Activated naive CD8-positive, alpha-beta T cell treated with anti-CD3 and anti-CD28 coated beads, Interleukin-2, amount 50 U/mL, for 24 hours (primary cell): ENCODE results near the gene KRTAP10-7.
"Not testable (repeated sequence)": the region's sequence is repeated elsewhere in the genome, so short reads cannot be mapped to it uniquely, and the experiment has no call there.

ENCODE experiments used
- ATAC-seq: fragments of 150-1000 bp; cut with Tn5 transposase; one replicate; pipeline ENCODE4 v1.10.0; 2021
- DNase-seq: peaks from one replicate; pipeline ENCODE4 v3.0.0; 2021
- H3K27ac Mint-ChIP-seq: one replicate; pipeline ENCODE4 v1.8.0; 2021; ENCODE audit warnings: mild to moderate bottlenecking, mixed read lengths
- H3K27me3 Mint-ChIP-seq: one replicate; pipeline ENCODE4 v1.8.0; 2021; ENCODE audit warnings: mixed read lengths
- H3K36me3 Mint-ChIP-seq: one replicate; pipeline ENCODE4 v1.8.0; 2021; ENCODE audit warnings: low read depth, mixed read lengths
- H3K4me1 Mint-ChIP-seq: one replicate; pipeline ENCODE4 v1.8.0; 2021; ENCODE audit warnings: mixed read lengths
- H3K4me3 Mint-ChIP-seq: one replicate; pipeline ENCODE4 v1.8.0; 2021; ENCODE audit warnings: mild to moderate bottlenecking, moderate library complexity, mixed read lengths
- H3K9me3 Mint-ChIP-seq: one replicate; pipeline ENCODE4 v1.8.0; 2021; ENCODE audit warnings: mixed read lengths

The KRTAP10-7 gene, protein sequence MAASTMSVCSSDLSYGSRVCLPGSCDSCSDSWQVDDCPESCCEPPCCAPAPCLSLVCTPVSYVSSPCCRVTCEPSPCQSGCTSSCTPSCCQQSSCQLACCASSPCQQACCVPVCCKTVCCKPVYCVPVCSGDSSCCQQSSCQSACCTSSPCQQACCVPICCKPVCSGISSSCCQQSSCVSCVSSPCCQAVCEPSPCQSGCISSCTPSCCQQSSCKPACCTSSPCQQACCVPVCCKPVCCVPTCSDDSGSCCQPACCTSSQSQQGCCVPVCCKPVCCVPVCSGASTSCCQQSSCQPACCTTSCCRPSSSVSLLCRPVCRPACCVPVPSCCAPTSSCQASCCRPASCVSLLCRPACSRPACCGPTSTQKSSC

DNA sequence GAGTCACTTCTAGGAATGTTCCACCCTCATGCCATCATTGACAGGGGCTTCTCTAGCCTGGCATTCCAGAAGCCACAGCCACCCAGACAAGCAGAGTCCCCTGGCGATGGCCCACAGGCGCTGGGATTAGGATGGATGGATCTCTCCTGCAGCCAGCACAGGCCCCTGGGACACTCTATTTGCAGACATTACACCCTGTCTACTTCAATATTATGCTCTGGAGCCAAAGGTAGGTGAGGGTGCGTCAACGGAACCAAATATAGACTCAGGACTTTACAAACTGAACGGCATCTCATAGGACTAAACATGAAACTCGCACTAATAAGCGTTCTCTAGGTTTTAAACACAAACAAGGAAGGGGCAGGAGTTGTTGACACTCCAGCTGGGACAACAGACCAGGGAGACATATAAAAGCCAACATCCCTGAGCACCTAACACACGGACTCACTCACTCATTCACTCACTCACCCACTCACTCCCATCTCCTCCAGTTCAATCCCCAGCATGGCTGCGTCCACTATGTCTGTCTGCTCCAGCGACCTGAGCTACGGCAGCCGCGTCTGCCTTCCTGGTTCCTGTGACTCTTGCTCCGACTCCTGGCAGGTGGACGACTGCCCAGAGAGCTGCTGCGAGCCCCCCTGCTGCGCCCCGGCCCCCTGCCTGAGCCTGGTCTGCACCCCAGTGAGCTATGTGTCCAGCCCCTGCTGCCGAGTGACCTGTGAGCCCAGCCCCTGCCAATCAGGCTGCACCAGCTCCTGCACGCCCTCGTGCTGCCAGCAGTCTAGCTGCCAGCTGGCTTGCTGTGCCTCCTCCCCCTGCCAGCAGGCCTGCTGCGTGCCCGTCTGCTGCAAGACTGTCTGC, at the start of gene KRTAP10-7:
Gene KRTAP10-7, plus strand, starts transcription at position 480 of the 861 bp plus-strand sequence. Its CDS starts 25 bp downstream, at position 505.
- peaks cover 13% of the 10 kb centered on the region for H3K9me3 Mint-ChIP-seq
- not testable (repeated sequence) for H3K36me3 Mint-ChIP-seq, ATAC-seq, H3K27ac Mint-ChIP-seq, H3K27me3 Mint-ChIP-seq, H3K4me3 Mint-ChIP-seq, H3K4me1 Mint-ChIP-seq, DNase-seq

DNA sequence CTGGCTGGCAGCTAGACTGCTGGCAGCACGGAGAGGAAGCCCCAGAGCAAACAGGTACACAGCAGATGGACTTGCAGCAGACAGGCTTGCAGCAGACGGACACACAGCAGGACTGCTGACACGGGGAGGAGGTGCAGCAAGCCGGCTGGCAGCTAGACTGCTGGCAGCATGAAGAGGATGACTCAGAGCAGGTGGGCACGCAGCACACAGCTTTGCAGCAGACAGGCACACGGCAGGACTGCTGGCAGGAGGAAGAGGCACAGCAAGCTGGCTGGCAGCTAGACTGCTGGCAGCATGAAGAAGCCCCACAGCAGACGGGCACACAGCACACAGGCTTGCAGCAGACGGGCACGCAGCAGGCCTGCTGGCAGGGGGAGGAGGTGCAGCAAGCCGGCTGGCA, 49.6 kb upstream of the KRTAP10-7 start:
- ATAC-seq: no peak
- Mint-ChIP-seq H3K4me3 (no peak overlapping the region), H3K27me3 (peaks cover 5% of the 10 kb centered on the region), H3K27ac (no peak overlapping the region), H3K4me1 (peaks cover 14% of the 10 kb centered on the region), H3K36me3 (peaks cover 14% of the 10 kb centered on the region), H3K9me3 (peaks cover 27% of the 10 kb centered on the region)
- no peak for DNase-seq

DNA sequence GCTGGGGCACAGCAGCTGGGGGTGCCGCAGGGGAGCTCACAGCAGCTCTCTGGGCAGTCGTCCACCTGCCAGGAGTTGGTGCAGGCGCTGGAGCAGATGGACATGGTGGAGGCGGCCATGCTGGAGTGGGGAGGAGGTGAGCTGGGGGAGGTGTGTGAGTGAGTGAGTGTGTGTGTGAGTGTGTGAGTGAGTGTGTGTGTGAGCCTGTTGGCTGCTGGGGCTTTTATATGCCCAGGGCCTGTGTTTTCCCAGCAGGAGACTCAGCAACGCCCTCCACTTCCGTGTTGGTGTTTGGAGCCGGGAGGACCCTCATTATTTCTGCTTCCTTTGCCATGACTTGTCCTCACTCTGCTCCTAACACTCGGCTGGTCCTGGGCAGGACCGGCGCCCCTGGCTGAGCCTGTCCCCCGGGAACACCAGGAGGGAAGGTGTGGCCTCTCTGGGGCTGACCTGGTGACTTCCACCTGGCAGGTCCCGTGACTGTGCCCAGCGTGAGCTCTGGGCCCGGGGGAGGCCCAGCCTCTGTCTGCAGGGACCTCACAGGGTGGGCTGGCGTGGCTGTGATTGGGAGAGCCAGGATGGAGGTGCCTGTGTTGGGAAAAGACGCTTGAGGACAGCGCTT, 48.9 kb upstream of the KRTAP10-7 start, which contains the start of gene KRTAP10-2:
Gene KRTAP10-2, minus strand, starts transcription at position 166 of the 622 bp plus-strand sequence. Its CDS starts 47 bp downstream, at position 119.
- ATAC-seq: no peak
- no peak for DNase-seq
- H3K4me3 Mint-ChIP-seq: no peak within 1 kb of the TSS

DNA sequence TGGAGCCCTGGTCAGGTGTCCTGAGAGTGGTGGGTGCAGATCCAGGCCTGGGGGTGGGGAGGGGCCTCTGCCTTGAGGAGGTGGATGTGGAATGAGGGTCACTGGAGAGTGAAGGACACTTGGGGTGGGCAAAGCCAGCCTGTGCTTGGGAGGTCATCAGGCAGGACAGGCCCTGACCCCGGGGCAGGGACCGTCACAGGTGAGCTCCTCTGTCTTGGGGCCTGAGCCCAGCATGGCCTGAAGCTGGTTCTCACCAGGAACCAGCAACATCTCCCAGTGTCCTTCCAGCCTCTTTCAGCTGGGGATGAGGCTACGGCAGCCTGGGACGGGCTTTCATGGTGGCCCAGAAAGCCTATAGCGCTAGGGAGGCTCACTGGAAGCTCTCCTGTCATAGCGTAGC, 48.3 kb upstream of the KRTAP10-7 start:
- ATAC-seq (no peak), DNase-seq (no peak)
- H3K27me3 Mint-ChIP-seq: peaks cover 8% of the 10 kb centered on the region
- H3K4me3 Mint-ChIP-seq: no peak overlapping the region
- peaks cover 11% of the 10 kb centered on the region for H3K4me1 Mint-ChIP-seq
- no peak overlapping the region for H3K27ac Mint-ChIP-seq
- peaks cover 19% of the 10 kb centered on the region for H3K9me3 Mint-ChIP-seq
- peaks cover 8% of the 10 kb centered on the region for H3K36me3 Mint-ChIP-seq

More for the DNA sequence above, 48.9 kb upstream of the KRTAP10-7 start, which contains the start of gene KRTAP10-2:
- H3K27ac Mint-ChIP-seq: no peak within 1 kb of the TSS
- H3K9me3 Mint-ChIP-seq: peaks cover 26% of the 10 kb centered on the region
- peaks cover 14% of the 10 kb centered on the region for H3K4me1 Mint-ChIP-seq
- peaks cover 8% of the 10 kb centered on the region for H3K27me3 Mint-ChIP-seq
- H3K36me3 Mint-ChIP-seq: peaks cover 14% of the 10 kb centered on the region

DNA sequence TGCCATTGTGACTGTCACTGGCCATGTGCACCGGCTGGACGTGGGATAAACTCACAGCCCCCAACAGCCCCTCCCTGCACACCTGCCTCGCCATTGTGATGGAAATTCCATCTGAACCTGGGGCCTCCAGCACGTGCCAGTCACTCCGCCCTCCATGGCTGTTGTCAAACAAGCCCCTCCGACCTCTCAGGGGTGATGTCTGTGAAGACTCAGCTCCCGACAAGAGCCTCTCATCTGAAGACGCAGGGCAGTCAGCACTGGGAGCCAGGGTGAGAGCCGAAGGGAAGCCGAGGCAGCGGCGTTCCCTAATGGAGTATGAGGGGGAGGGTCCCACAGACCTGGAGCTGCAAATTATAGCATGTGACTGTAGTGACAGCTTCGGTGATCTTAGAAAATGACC, 47.7 kb upstream of the KRTAP10-7 start:
- H3K27ac Mint-ChIP-seq: no peak overlapping the region
- ATAC-seq: no peak
- H3K27me3 Mint-ChIP-seq: peaks cover 9% of the 10 kb centered on the region

DNA sequence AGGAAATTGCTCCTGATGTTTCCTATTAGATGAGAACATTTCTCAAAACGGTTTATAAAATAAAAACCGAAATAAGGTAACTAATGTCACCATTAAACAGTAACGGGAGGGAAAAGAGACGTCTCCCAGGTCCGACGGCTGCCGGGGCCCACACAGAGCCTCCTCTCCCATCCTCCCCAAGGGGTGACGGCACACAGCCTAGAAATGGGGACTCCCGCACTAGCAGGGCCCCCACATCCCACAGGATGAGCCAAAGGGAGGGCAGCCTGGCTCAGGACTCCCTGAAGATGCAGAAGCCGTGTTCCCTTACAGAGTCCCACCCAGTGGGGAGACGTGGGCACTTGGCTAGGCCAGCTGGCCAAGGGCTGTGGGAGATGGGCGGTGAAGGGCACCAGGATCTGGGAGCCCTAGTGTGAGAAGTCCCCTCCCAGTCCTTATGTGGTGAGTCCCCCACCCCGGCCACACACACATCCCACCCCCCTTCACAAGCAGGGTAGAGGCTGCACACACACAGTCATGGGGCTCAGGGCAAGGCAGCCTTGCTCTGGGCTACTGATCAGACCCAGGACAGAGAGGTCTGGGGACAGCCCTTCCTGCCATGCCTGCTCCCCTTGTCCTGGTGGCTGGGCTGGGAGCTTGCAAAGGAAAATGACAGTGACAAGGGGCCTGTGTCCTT, 45.1 kb upstream of the KRTAP10-7 start:
- Mint-ChIP-seq H3K36me3 (no peaks in the 10 kb centered on the region), H3K4me1 (no peaks in the 10 kb centered on the region), H3K27ac (no peak overlapping the region), H3K4me3 (no peak overlapping the region), H3K9me3 (peaks cover 13% of the 10 kb centered on the region), H3K27me3 (peaks cover 11% of the 10 kb centered on the region)
- DNase-seq: no peak
- ATAC-seq: no peak

More for the DNA sequence above, 47.7 kb upstream of the KRTAP10-7 start:
- H3K4me3 Mint-ChIP-seq: no peak overlapping the region
- H3K4me1 Mint-ChIP-seq: peaks cover 5% of the 10 kb centered on the region
- no peak for DNase-seq
- peaks cover 14% of the 10 kb centered on the region for H3K9me3 Mint-ChIP-seq
- peaks cover 2% of the 10 kb centered on the region for H3K36me3 Mint-ChIP-seq

DNA sequence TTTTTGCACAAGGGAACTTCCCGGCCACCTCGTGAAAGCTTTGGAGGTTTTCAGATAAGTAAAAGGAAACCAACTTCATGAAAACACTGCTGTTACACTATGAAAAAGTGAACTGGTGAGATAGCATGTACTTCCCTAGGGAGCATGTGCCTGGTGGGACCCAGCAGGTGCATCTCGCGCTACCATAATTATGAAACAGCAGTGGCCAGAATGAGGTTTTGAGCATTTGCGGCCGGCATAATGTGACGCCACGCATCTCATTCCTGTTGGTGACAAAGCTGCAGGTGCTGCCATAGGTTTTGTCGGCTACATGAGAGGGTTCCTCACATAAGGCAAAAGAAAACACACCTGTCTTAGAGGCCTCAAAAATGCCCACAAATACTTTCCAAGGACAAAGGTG, 43.5 kb upstream of the KRTAP10-7 start:
- DNase-seq: no peak
- H3K9me3 Mint-ChIP-seq: peaks cover 20% of the 10 kb centered on the region
- no peak for ATAC-seq
- peaks cover 9% of the 10 kb centered on the region for H3K27me3 Mint-ChIP-seq
- H3K4me1 Mint-ChIP-seq: no peaks in the 10 kb centered on the region
- H3K36me3 Mint-ChIP-seq: peaks cover 3% of the 10 kb centered on the region
- H3K27ac Mint-ChIP-seq: no peak overlapping the region
- H3K4me3 Mint-ChIP-seq: no peak overlapping the region

DNA sequence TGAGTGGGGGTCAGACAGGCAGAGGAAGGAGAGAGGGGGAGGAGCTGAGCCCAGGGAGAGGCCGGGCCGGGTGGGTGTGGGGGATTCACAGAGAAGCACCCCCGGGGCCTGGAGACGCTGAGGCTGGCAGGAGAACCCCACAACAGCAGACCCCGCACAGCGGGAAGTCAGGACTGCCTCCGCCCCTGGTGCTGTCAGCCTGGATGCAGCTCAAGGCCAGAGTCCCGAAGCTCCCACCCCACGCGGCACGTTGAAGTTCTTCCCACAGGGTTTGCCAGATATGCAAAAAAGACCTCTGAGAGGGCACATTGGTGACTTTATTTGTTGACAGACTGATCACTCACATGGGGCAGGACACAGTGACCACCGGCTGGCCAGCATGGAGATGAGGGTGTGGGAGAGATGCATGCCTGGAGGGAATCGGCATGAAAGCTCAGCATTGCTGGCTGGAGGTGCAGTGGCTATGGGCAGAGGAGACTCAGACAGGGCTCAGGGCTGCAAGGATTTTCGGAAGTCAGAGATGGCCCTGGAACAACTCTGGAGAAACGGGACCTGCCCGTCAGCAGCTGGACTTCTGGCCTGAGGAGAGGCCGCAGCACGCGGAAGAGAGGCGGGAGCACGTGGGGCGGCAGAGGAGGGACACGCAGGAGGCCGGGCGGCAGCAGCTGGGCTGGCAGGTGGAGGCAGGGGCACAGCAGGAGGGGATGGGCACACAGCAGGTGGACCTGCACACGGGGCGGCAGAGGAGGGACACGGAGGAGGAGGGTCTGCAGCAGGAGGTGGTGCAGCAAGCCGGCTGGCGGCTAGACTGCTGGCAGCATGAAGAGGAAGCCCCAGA, 42.7 kb upstream of the KRTAP10-7 start:
- Mint-ChIP-seq H3K36me3 (peaks cover 5% of the 10 kb centered on the region), H3K4me3 (no peak overlapping the region), H3K27ac (no peak overlapping the region), H3K4me1 (no peaks in the 10 kb centered on the region), H3K9me3 (peaks cover 26% of the 10 kb centered on the region), H3K27me3 (peaks cover 9% of the 10 kb centered on the region)
- DNase-seq (no peak), ATAC-seq (no peak)

DNA sequence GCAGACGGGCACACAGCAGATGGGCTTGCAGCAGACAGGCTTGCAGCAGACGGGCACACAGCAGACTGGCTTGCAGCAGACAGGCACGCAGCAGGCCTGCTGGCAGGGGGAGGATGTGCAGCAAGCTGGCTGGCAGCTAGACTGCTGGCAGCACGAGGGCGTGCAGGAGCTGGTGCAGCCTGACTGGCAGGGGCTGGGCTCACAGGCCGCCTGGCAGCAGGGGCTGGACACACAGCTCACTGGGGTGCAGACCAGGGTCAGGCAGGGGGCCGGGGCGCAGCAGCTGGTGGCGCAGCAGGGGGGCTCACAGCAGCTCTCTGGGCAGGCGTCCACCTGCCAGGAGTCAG, 42.1 kb upstream of the KRTAP10-7 start:
- not testable (repeated sequence) for ATAC-seq, H3K4me3 Mint-ChIP-seq, DNase-seq, H3K27ac Mint-ChIP-seq, H3K27me3 Mint-ChIP-seq, H3K4me1 Mint-ChIP-seq, H3K36me3 Mint-ChIP-seq
- H3K9me3 Mint-ChIP-seq: peaks cover 24% of the 10 kb centered on the region

DNA sequence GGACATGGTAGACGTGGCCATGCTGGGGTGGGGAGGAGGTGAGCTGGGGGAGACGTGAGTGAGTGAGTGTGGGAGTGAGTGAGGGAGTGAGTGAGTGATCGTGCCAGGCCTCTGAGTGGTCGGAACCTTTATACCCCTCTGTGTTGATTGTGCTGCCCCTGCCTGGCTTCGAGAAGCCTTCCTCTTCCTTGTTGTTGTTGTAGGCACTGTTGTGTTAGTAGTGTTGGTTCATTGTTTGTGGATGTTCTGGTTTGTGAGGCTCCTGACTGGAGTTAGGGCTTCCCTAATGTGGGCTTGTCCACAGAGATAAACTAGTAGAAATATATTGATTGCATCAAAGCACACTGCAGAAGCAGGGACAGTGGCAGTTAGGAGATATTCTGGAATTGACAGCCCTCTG, 41.7 kb upstream of the KRTAP10-7 start, which contains the start of gene KRTAP10-3:
Gene KRTAP10-3, minus strand, starts transcription at position 101 of the 400 bp plus-strand sequence. Its CDS starts 80 bp downstream, at position 21.
- Mint-ChIP-seq H3K9me3 (peaks cover 22% of the 10 kb centered on the region), H3K27ac (no peak within 1 kb of the TSS), H3K4me1 (no peaks in the 10 kb centered on the region), H3K36me3 (peaks cover 5% of the 10 kb centered on the region), H3K27me3 (peaks cover 9% of the 10 kb centered on the region), H3K4me3 (no peak within 1 kb of the TSS)
- no peak for ATAC-seq
- DNase-seq: no peak

DNA sequence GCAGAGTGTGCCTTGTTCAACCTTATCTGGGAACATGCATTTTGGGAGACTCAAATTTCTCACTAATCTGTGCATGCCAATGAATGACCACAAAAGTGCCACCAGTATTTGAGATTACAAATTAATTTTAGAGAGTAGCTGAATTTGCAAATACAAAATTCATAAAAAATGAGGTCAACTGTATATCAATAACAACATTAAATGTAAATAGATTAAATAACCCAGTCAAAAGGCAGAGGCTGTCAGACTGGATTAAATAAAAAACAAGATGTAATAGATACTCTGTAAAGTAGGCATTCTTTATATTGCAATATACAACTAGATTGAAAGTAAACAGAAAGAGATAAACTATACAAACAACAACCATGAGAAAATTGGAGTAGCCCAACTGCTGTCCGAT, 36.3 kb upstream of the KRTAP10-7 start:
- H3K27me3 Mint-ChIP-seq: no peaks in the 10 kb centered on the region
- H3K9me3 Mint-ChIP-seq: peaks cover 14% of the 10 kb centered on the region
- H3K4me1 Mint-ChIP-seq: peaks cover 15% of the 10 kb centered on the region
- ATAC-seq: no peak
- no peak overlapping the region for H3K4me3 Mint-ChIP-seq
- H3K27ac Mint-ChIP-seq: no peak overlapping the region
- no peak for DNase-seq
- peaks cover 5% of the 10 kb centered on the region for H3K36me3 Mint-ChIP-seq

DNA sequence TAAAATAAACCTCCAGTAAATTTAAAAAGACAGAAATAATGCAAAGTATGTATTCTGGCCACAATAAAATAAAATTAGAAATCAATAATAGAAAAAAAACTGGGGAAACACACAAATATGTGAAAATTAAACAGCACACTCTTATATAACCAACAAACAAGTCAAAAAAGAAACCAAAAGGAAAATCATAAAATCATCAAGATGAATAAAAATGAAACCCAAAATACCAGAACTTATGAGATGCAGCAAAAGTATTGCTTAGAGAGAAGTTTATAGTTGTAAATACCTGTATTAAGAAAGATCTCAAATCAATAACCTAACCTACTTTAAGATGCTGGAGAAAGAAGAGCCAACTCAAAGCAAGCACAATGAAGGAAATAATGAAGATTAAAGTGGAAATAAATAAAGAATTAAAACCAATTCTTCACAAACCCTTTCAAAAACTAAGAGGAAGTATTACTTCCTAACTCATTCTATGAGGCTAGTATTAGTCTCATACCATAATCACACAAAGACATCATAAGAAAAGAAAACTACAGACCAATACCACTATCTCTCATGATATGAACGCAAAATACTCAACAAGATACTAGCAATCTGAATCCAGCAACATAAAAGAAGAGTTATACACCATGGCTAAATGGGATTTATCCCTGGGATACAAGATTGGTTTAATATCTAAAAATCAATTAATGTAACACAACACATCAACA, 35.4 kb upstream of the KRTAP10-7 start:
- no peak for DNase-seq
- Mint-ChIP-seq H3K27me3 (no peaks in the 10 kb centered on the region), H3K4me3 (no peak overlapping the region), H3K27ac (peak overlapping the region; percentile 70), H3K36me3 (peaks cover 5% of the 10 kb centered on the region), H3K4me1 (peaks cover 15% of the 10 kb centered on the region), H3K9me3 (peaks cover 14% of the 10 kb centered on the region)
- no peak for ATAC-seq

DNA sequence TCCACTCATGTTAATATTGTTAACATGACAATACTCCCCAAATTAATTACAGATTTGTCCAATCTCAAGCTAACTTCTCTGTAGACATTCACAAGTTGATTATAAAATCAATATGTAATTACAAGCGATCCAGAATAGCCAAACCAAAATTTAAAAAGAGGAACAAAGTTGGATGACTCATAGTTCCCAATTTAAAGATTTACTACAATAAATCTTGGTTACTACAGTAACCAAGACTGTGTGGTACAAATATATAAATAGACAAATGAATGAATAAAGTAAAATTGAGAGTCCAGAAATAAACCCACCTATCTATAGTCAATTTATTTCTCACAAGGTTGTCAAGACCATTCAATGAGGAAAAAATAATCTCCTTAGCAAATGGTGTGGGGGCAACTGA, 34.0 kb upstream of the KRTAP10-7 start:
- no peak for DNase-seq
- Mint-ChIP-seq H3K4me3 (no peak overlapping the region), H3K27ac (no peak overlapping the region), H3K27me3 (no peaks in the 10 kb centered on the region), H3K36me3 (peaks cover 2% of the 10 kb centered on the region), H3K4me1 (peaks cover 15% of the 10 kb centered on the region), H3K9me3 (peaks cover 8% of the 10 kb centered on the region)
- ATAC-seq: no peak
